Jurkat, Clone E6-1 (cell line): ENCODE measurements around the gene HIF3A.
"Not testable (repeated sequence)": the region's sequence is repeated elsewhere in the genome, so short reads cannot be mapped to it uniquely, and the experiment has no call there.

Experiments used
- DNase-seq: peaks from one replicate; pipeline ENCODE4 v3.0.0-alpha.2; 2011; ENCODE audit warnings: low read depth, low spot score
- H3K4me3 ChIP-seq: 2 replicates; pipeline ENCODE4 v1.5.1; 2011; ENCODE audit warnings: mild to moderate bottlenecking, low read length, control low read depth, moderate library complexity

HIF3A gene

GRCh38 chr19:46374536-46375475 lies 78.0 kb downstream of the HIF3A start:
- H3K4me3 ChIP-seq, result no peak overlapping the region
- no peak for DNase-seq

GRCh38 chr19:46375476-46376067 lies 78.7 kb downstream of the HIF3A start:
- H3K4me3 ChIP-seq, DNase-seq: not testable (repeated sequence)

GRCh38 chr19:46376241-46377153 lies 79.7 kb downstream of the HIF3A start:
- no peak for DNase-seq
- no peak overlapping the region for H3K4me3 ChIP-seq

GRCh38 chr19:46378268-46378667 lies 81.4 kb downstream of the HIF3A start:
- no peak overlapping the region for H3K4me3 ChIP-seq
- no peak for DNase-seq

GRCh38 chr19:46380690-46381089 lies 83.8 kb downstream of the HIF3A start:
- no peak for DNase-seq
- H3K4me3 ChIP-seq, result no peak overlapping the region

GRCh38 chr19:46381346-46381745 lies 84.5 kb downstream of the HIF3A start:
- H3K4me3 ChIP-seq, result no peak overlapping the region
- DNase-seq, result no peak

- DNase-seq, result no peak
- no peak overlapping the region for H3K4me3 ChIP-seq
Observed at GRCh38 chr19:46381756-46382345, 85.0 kb downstream of the HIF3A start.

GRCh38 chr19:46383171-46383815 lies 86.5 kb downstream of the HIF3A start:
- no peak for DNase-seq
- H3K4me3 ChIP-seq, result no peak overlapping the region

GRCh38 chr19:46383846-46384245 lies 87.0 kb downstream of the HIF3A start:
- no peak for DNase-seq
- no peak overlapping the region for H3K4me3 ChIP-seq

- no peak for DNase-seq
- no peak overlapping the region for H3K4me3 ChIP-seq
Observed at GRCh38 chr19:46384396-46384795, 87.6 kb downstream of the HIF3A start.

- DNase-seq, result no peak
- H3K4me3 ChIP-seq, result no peak overlapping the region
Observed at GRCh38 chr19:46385636-46386035, 88.8 kb downstream of the HIF3A start.

- H3K4me3 ChIP-seq, result no peak overlapping the region
- DNase-seq, result no peak
Observed at GRCh38 chr19:46386151-46386550, 89.3 kb downstream of the HIF3A start.

GRCh38 chr19:46386996-46387712 lies 90.3 kb downstream of the HIF3A start:
- no peak for DNase-seq
- H3K4me3 ChIP-seq, result no peak overlapping the region

GRCh38 chr19:46387713-46388130 lies 90.9 kb downstream of the HIF3A start:
- H3K4me3 ChIP-seq, result no peak overlapping the region
- no peak for DNase-seq

- H3K4me3 ChIP-seq, result no peak overlapping the region
- DNase-seq, result no peak
Observed at GRCh38 chr19:46388311-46389095, 91.7 kb downstream of the HIF3A start.

GRCh38 chr19:46390121-46390858 lies 93.4 kb downstream of the HIF3A start:
- no peak overlapping the region for H3K4me3 ChIP-seq
- no peak for DNase-seq

- DNase-seq, result no peak
- no peak overlapping the region for H3K4me3 ChIP-seq
Observed at GRCh38 chr19:46390866-46391265, 94.0 kb downstream of the HIF3A start.
